Stimulated activated naive CD8-positive, alpha-beta T cell treated with anti-CD3 and anti-CD28 coated beads, Interleukin-15, Interleukin-2, amounts not matched to agents 100 ng/mL and 50 ng/mL, for 24 hours (primary cell): Measurements from ENCODE around the gene B3GNT3.

Source experiments
- H3K27ac Mint-ChIP-seq: one replicate; pipeline ENCODE4 v1.8.0; 2021; ENCODE audit warnings: mild to moderate bottlenecking, mixed read lengths
- H3K27me3 Mint-ChIP-seq: one replicate; pipeline ENCODE4 v1.8.0; 2021; ENCODE audit warnings: mixed read lengths
- H3K36me3 Mint-ChIP-seq: one replicate; pipeline ENCODE4 v1.8.0; 2021; ENCODE audit warnings: low read depth, mixed read lengths
- H3K4me1 Mint-ChIP-seq: one replicate; pipeline ENCODE4 v1.8.0; 2021; ENCODE audit warnings: low read depth, mixed read lengths
- H3K4me3 Mint-ChIP-seq: one replicate; pipeline ENCODE4 v1.8.0; 2021; ENCODE audit warnings: mild to moderate bottlenecking, mixed read lengths
- H3K9me3 Mint-ChIP-seq: one replicate; pipeline ENCODE4 v1.8.0; 2021; ENCODE audit warnings: mixed read lengths

B3GNT3 gene

GRCh38 chr19:17802137-17802858 lies 7.4 kb downstream of the B3GNT3 start:
- Mint-ChIP-seq H3K36me3 (no peaks in the 10 kb centered on the region), H3K4me3 (no peak overlapping the region), H3K9me3 (no peaks in the 10 kb centered on the region), H3K27ac (no peak overlapping the region), H3K27me3 (peaks cover 3% of the 10 kb centered on the region), H3K4me1 (peaks cover 27% of the 10 kb centered on the region)

GRCh38 chr19:17803264-17803896 lies 8.4 kb downstream of the B3GNT3 start:
- no peaks in the 10 kb centered on the region for H3K36me3 Mint-ChIP-seq
- H3K27me3 Mint-ChIP-seq, result peaks cover 3% of the 10 kb centered on the region
- H3K4me1 Mint-ChIP-seq, result peaks cover 24% of the 10 kb centered on the region
- H3K27ac Mint-ChIP-seq, result peak overlapping the region; percentile 38
- H3K4me3 Mint-ChIP-seq, result no peak overlapping the region
- no peaks in the 10 kb centered on the region for H3K9me3 Mint-ChIP-seq

GRCh38 chr19:17805427-17805826 lies 10.5 kb downstream of the B3GNT3 start:
- Mint-ChIP-seq H3K4me3 (no peak overlapping the region), H3K36me3 (no peaks in the 10 kb centered on the region), H3K4me1 (peaks cover 24% of the 10 kb centered on the region), H3K27me3 (peaks cover 3% of the 10 kb centered on the region), H3K9me3 (no peaks in the 10 kb centered on the region), H3K27ac (no peak overlapping the region)

- H3K27me3 Mint-ChIP-seq, result peaks cover 3% of the 10 kb centered on the region
- no peak overlapping the region for H3K4me3 Mint-ChIP-seq
- H3K9me3 Mint-ChIP-seq, result no peaks in the 10 kb centered on the region
- H3K4me1 Mint-ChIP-seq, result peaks cover 24% of the 10 kb centered on the region
- no peak overlapping the region for H3K27ac Mint-ChIP-seq
- H3K36me3 Mint-ChIP-seq, result no peaks in the 10 kb centered on the region
Observed at GRCh38 chr19:17806945-17807344, 12.0 kb downstream of the B3GNT3 start.

GRCh38 chr19:17807731-17808316 lies 12.9 kb downstream of the B3GNT3 start:
- Mint-ChIP-seq H3K27ac (no peak overlapping the region), H3K27me3 (no peaks in the 10 kb centered on the region), H3K4me3 (no peak overlapping the region), H3K9me3 (no peaks in the 10 kb centered on the region), H3K36me3 (no peaks in the 10 kb centered on the region), H3K4me1 (peaks cover 19% of the 10 kb centered on the region)

- Mint-ChIP-seq H3K4me3 (no peak overlapping the region), H3K27me3 (no peaks in the 10 kb centered on the region), H3K36me3 (no peaks in the 10 kb centered on the region), H3K27ac (no peak overlapping the region), H3K4me1 (peaks cover 10% of the 10 kb centered on the region), H3K9me3 (no peaks in the 10 kb centered on the region)
Observed at GRCh38 chr19:17811103-17811502, 16.2 kb downstream of the B3GNT3 start.

- no peaks in the 10 kb centered on the region for H3K27me3 Mint-ChIP-seq
- no peak overlapping the region for H3K4me3 Mint-ChIP-seq
- H3K36me3 Mint-ChIP-seq, result no peaks in the 10 kb centered on the region
- peaks cover 7% of the 10 kb centered on the region for H3K4me1 Mint-ChIP-seq
- H3K27ac Mint-ChIP-seq, result no peak overlapping the region
- H3K9me3 Mint-ChIP-seq, result no peaks in the 10 kb centered on the region
Observed at GRCh38 chr19:17811681-17812080, 16.7 kb downstream of the B3GNT3 start.

GRCh38 chr19:17812099-17812498 lies 17.2 kb downstream of the B3GNT3 start:
- Mint-ChIP-seq H3K27me3 (no peaks in the 10 kb centered on the region), H3K4me3 (no peak overlapping the region), H3K4me1 (peaks cover 7% of the 10 kb centered on the region), H3K27ac (no peak overlapping the region), H3K9me3 (no peaks in the 10 kb centered on the region), H3K36me3 (no peaks in the 10 kb centered on the region)

GRCh38 chr19:17817668-17818363 lies 22.9 kb downstream of the B3GNT3 start:
- no peaks in the 10 kb centered on the region for H3K9me3 Mint-ChIP-seq
- no peak overlapping the region for H3K27ac Mint-ChIP-seq
- no peak overlapping the region for H3K4me3 Mint-ChIP-seq
- no peaks in the 10 kb centered on the region for H3K27me3 Mint-ChIP-seq
- no peaks in the 10 kb centered on the region for H3K4me1 Mint-ChIP-seq
- no peaks in the 10 kb centered on the region for H3K36me3 Mint-ChIP-seq

- H3K4me1 Mint-ChIP-seq, result no peaks in the 10 kb centered on the region
- H3K9me3 Mint-ChIP-seq, result no peaks in the 10 kb centered on the region
- no peak within 1 kb of the TSS for H3K4me3 Mint-ChIP-seq
- no peaks in the 10 kb centered on the region for H3K36me3 Mint-ChIP-seq
- no peak within 1 kb of the TSS for H3K27ac Mint-ChIP-seq
- H3K27me3 Mint-ChIP-seq, result no peaks in the 10 kb centered on the region
Observed at GRCh38 chr19:17821190-17821589, 26.3 kb downstream of the B3GNT3 start, which contains the start of gene INSL3. TSS of gene INSL3 (minus strand) at chr19:17821519. CDS start at chr19:17821506, 13 bp downstream.

GRCh38 chr19:17824339-17824738 lies 29.4 kb downstream of the B3GNT3 start:
- peaks cover 6% of the 10 kb centered on the region for H3K36me3 Mint-ChIP-seq
- no peaks in the 10 kb centered on the region for H3K9me3 Mint-ChIP-seq

GRCh38 chr19:17826508-17827056 lies 31.6 kb downstream of the B3GNT3 start:
- Mint-ChIP-seq H3K36me3 (peaks cover 21% of the 10 kb centered on the region), H3K4me3 (no peak overlapping the region), H3K4me1 (no peaks in the 10 kb centered on the region), H3K9me3 (no peaks in the 10 kb centered on the region), H3K27me3 (no peaks in the 10 kb centered on the region), H3K27ac (no peak overlapping the region)

More at GRCh38 chr19:17824339-17824738, 29.4 kb downstream of the B3GNT3 start:
- H3K27ac Mint-ChIP-seq, result no peak overlapping the region
- H3K4me1 Mint-ChIP-seq, result no peaks in the 10 kb centered on the region
- no peaks in the 10 kb centered on the region for H3K27me3 Mint-ChIP-seq
- no peak overlapping the region for H3K4me3 Mint-ChIP-seq

GRCh38 chr19:17829855-17830566 lies 35.1 kb downstream of the B3GNT3 start:
- H3K4me3 Mint-ChIP-seq, result no peak overlapping the region
- no peak overlapping the region for H3K27ac Mint-ChIP-seq
- peaks cover 48% of the 10 kb centered on the region for H3K36me3 Mint-ChIP-seq
- H3K27me3 Mint-ChIP-seq, result no peaks in the 10 kb centered on the region
- no peaks in the 10 kb centered on the region for H3K4me1 Mint-ChIP-seq
- H3K9me3 Mint-ChIP-seq, result no peaks in the 10 kb centered on the region
